Stimulated activated naive B cell treated with anti-CD40 and anti-IgM and Interleukin-4, amounts not matched to agents 10 μg/mL and 1 μg/mL and 100 μg/mL, for 72 hours (primary cell): ENCODE data around the gene SDK1.

ENCODE experiments used
- ATAC-seq, 2 donors: fragments of 150-1000 bp; cut with Tn5 transposase; replicated peaks; 2 replicates each; pipeline ENCODE4 v1.10.0; 2021; ENCODE audit warnings: moderate library complexity in 1 of 2
- DNase-seq: peaks from one replicate; pipeline ENCODE4 v3.0.0; 2021
- H3K27ac Mint-ChIP-seq: one replicate; pipeline ENCODE4 v1.8.0; 2022; ENCODE audit warnings: mild to moderate bottlenecking, mixed read lengths
- H3K27me3 Mint-ChIP-seq, 2 donors: one replicate each; pipeline ENCODE4 v1.8.0; 2022; ENCODE audit warnings: mixed read lengths in 2 of 2
- H3K36me3 Mint-ChIP-seq, 2 donors: one replicate each; pipeline ENCODE4 v1.8.0; 2022; ENCODE audit warnings: mixed read lengths in 2 of 2, mild to moderate bottlenecking in 1 of 2
- H3K4me1 Mint-ChIP-seq, 2 donors: one replicate each; pipeline ENCODE4 v1.8.0; 2022; ENCODE audit warnings: mixed read lengths in 2 of 2, mild to moderate bottlenecking in 1 of 2
- H3K4me3 Mint-ChIP-seq, 2 donors: one replicate each; pipeline ENCODE4 v1.8.0; 2022; ENCODE audit warnings: mild to moderate bottlenecking in 2 of 2, mixed read lengths in 2 of 2, moderate library complexity in 1 of 2
- H3K9me3 Mint-ChIP-seq, 2 donors: one replicate each; pipeline ENCODE4 v1.8.0; 2022; ENCODE audit warnings: mixed read lengths in 2 of 2, mild to moderate bottlenecking in 1 of 2

Gene SDK1

DNA sequence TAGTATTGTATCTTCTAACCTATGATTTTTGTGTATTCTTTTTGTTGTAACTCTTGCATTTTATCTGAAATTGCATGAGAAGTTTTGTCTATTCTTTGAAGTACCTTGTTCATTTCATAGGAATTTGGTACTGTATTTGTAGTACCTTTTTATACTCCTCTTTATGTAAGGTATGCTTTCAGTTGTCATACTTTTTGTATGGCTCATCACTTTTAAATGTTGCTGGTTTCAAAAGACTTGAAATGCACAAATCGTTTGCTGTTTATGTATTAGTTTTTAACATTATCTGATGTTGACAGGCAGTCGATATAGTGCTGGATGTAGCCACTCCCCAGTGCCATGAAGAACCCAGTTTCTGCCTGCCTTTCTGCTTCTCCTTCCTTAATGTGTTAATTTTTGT is 158.1 kb downstream of the SDK1 start:
- ATAC-seq: no peak
- H3K4me3 Mint-ChIP-seq: no peak overlapping the region
- H3K27ac Mint-ChIP-seq: no peak overlapping the region
- no peaks in the 10 kb centered on the region for H3K36me3 Mint-ChIP-seq
- H3K27me3 Mint-ChIP-seq: peaks cover 28 to 36% of the 10 kb centered on the region in 2 donors
- no peak for DNase-seq
- peaks cover 0 to 1% of the 10 kb centered on the region in 2 donors for H3K9me3 Mint-ChIP-seq
- no peaks in the 10 kb centered on the region for H3K4me1 Mint-ChIP-seq

DNA sequence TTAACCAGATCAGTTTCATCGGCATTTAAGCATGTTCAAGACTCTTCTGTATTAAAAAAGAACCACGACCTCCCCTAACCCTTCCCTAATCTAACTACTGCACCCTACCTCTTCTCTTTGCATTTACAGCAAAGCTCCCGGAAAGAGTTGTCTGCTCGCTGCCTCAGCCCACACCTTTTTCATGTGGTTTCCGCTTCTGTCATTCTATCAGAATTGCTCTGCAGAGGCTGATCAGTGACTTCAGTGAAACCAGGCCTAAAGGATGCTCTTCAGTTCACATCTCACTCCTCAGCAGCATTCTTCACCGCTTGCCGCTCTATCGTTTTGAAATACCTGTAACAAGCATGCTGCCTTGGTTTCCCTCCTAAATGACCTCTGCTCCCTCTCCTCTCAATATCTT is 160.9 kb downstream of the SDK1 start:
- Mint-ChIP-seq H3K36me3 (no peaks in the 10 kb centered on the region), H3K4me3 (no peak overlapping the region), H3K27me3 (peaks cover 27 to 39% of the 10 kb centered on the region in 2 donors), H3K27ac (no peak overlapping the region), H3K4me1 (no peaks in the 10 kb centered on the region), H3K9me3 (no peaks in the 10 kb centered on the region)
- DNase-seq: no peak
- ATAC-seq: no peak

DNA sequence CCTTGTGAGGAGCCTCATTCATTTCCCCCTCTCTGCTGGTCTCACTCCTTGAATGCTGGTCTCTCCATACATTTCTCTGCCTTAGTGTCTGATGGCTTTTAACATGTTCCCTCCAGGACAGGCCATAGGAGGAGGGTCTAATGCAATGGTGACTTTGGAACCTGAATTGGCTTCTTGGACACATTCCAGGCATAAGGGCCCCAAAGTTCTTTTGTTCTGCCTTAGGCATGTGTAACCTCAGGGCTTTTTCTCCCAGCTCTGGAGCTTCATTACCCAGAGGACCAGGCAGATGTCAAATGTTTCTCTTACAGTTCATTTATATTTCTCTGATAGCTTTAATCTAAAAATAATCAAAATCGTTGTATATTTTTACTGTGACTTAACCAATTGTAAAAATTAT is 162.6 kb downstream of the SDK1 start:
- Mint-ChIP-seq H3K27me3 (peaks cover 17 to 21% of the 10 kb centered on the region in 2 donors), H3K27ac (no peak overlapping the region), H3K9me3 (no peaks in the 10 kb centered on the region), H3K36me3 (no peaks in the 10 kb centered on the region), H3K4me3 (no peak overlapping the region), H3K4me1 (no peaks in the 10 kb centered on the region)
- ATAC-seq (no peak), DNase-seq (no peak)

DNA sequence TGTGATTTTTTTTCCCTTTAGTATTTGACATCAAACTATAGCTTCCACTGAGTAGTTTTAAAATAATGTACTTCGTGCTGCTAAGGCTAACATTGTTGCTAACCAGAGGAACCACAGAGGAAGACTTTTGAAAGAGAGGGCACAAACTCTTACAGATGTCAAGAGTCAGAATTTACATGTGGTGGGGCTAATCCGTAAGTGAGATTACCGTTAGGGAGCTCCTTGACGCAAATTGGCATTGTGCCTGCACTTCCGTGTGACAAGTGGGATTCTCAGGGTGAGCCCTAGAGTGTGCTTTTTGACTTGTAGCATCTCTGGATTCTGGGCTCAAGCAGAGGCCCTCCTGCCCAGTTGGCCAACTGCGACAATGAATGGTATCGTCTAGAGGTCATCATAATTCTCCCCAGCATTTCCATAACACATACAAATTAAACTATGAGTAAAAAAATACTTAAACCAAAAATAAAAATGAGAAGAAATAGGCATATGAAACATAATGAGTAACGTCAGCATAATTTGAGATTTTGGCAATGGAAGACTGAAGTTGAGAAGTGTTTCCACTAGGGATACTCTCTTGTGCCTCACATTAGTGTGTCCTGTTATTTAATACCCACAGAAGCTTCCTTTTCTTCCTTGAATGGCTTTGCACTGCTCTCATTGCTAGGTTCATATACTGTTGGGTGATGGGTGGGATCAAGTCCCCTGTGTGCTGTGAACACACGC is 164.0 kb downstream of the SDK1 start:
- ATAC-seq (no peak), DNase-seq (no peak)
- peaks cover 12 to 18% of the 10 kb centered on the region in 2 donors for H3K27me3 Mint-ChIP-seq
- H3K4me3 Mint-ChIP-seq: no peak overlapping the region
- no peak overlapping the region for H3K27ac Mint-ChIP-seq
- H3K9me3 Mint-ChIP-seq: no peaks in the 10 kb centered on the region
- H3K36me3 Mint-ChIP-seq: no peaks in the 10 kb centered on the region
- no peaks in the 10 kb centered on the region for H3K4me1 Mint-ChIP-seq

DNA sequence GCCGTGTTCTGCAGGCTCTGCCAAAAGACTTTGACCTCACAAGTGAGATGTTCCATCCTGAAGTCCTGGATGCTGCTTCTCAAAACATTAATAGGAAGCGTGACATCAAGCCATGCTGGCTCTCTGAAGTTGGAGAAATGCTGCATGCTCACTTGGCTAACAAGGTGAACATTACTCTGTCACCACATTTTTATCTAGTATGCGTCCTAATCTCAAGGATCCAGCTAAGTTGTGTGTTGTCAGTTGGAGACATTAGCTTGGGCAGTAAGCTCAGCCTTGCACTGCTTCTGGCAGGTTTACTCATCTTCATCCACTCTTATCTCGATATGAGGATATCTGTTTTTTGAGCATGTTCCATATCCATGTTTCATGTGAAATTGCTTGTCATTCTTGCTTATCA is 165.2 kb downstream of the SDK1 start:
- Mint-ChIP-seq H3K36me3 (no peaks in the 10 kb centered on the region), H3K9me3 (no peaks in the 10 kb centered on the region), H3K4me1 (no peaks in the 10 kb centered on the region), H3K4me3 (no peak overlapping the region), H3K27ac (no peak overlapping the region), H3K27me3 (peaks cover 12 to 19% of the 10 kb centered on the region in 2 donors)
- ATAC-seq (no peak), DNase-seq (no peak)

DNA sequence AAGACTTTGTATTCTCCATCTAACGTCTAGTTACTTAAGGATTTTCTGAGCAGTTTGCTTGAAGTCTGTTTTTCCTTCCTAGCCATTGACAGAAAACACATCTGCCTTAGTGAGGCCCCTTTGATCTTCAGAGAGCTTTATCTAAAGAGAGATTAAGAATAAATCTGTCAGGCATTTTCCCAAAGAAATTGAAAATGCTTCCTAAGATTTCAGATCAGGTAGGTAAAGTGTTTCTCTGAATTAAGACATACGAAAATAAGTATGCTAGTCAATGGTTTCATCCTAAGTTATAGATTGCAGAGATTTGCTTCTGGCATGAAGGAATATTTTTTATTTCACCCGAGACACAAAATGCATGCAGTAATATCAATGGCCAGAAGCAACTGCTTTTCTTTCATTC is 168.6 kb downstream of the SDK1 start:
- no peaks in the 10 kb centered on the region for H3K9me3 Mint-ChIP-seq
- H3K27ac Mint-ChIP-seq: no peak overlapping the region
- no peak overlapping the region for H3K4me3 Mint-ChIP-seq
- no peaks in the 10 kb centered on the region for H3K4me1 Mint-ChIP-seq
- ATAC-seq (no peak), DNase-seq (no peak)
- no peaks in the 10 kb centered on the region for H3K36me3 Mint-ChIP-seq
- peaks cover 0 to 12% of the 10 kb centered on the region in 2 donors for H3K27me3 Mint-ChIP-seq

DNA sequence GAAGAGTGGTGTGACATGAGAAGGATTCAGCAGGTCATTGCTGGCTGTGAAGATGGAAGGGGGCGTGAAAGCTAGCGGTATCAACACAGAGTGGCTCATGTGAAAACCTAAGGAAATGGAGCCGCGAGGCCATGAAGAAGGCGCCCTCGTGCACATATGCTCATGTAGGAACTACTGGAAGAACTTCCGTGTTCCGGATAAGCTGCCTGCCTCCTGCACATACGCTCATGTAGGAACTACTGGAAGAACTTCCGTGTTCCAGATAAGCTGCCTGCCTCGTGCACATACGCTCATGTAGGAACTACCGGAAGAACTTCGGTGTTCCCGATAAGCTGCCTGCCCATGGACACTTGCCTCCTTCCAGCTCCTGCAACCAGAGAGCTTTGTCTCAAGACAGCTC is 179.1 kb downstream of the SDK1 start:
- no peaks in the 10 kb centered on the region for H3K9me3 Mint-ChIP-seq
- H3K4me1 Mint-ChIP-seq: peaks cover 2 to 7% of the 10 kb centered on the region in 2 donors
- H3K27ac Mint-ChIP-seq: no peak overlapping the region
- DNase-seq: no peak
- no peaks in the 10 kb centered on the region for H3K36me3 Mint-ChIP-seq
- H3K27me3 Mint-ChIP-seq: peaks cover 13 to 14% of the 10 kb centered on the region in 2 donors
- H3K4me3 Mint-ChIP-seq: no peak overlapping the region
- ATAC-seq: no peak

DNA sequence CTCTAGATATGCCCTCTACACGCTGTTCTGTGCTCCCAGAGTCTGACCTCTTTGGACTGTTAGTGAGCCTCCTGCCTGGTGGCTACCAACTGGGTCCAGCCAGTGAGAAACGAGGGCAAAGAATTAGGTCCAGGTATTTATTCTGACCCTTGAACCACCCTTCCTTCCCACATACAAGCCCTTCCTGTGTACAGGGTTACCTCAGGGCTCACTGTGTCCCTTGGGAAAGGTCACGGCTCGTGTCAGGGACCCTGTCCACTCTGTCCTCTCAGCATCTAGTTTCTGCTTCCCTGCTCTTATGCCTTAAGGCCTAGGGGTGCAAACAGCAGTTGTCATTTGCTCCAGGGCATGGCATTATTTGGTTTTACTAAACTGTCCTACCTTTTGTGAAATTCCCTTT is 180.4 kb downstream of the SDK1 start:
- H3K9me3 Mint-ChIP-seq: no peaks in the 10 kb centered on the region
- ATAC-seq (no peak), DNase-seq (no peak)
- no peak overlapping the region for H3K27ac Mint-ChIP-seq
- H3K27me3 Mint-ChIP-seq: peaks cover 13% of the 10 kb centered on the region in 2 donors
- no peak overlapping the region for H3K4me3 Mint-ChIP-seq
- H3K36me3 Mint-ChIP-seq: no peaks in the 10 kb centered on the region
- peaks cover 2 to 7% of the 10 kb centered on the region in 2 donors for H3K4me1 Mint-ChIP-seq

DNA sequence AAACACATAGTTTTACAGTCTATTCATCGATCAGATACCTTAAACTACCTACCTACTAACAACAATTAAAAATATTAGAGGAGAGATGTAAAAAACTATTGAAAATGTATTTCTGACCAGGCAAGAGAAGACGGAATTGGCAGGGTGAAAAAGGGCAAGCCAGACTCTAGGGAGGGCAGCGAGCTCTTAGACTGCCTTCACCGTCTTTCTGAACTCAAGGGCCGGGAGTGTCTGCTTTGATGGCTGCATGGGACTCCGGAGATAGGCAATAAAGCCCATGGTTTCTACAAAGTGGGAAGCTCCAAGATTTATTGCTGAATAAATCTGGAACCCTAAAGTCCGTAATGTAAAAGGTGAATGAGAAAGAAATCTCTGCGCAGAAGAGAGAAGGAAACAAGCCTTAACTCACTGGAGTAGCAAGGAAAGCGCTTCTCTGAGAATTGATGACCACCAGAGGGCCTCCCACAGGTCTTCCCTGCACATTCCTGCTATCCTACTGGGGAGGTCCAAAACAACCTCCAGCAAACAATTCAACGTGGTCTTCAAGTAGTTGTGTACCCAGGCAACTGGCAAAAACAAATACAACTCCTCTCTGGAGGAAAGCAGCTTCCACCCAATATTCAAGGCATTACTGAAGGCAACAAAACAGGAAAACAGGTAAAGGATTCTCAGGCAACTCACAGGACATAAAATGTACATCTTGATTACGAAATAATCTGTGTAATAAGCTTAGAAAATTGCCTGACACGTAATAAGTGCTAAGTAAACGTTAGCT is 181.3 kb downstream of the SDK1 start:
- Mint-ChIP-seq H3K4me3 (no peak overlapping the region), H3K27me3 (peaks cover 13 to 16% of the 10 kb centered on the region in 2 donors), H3K4me1 (peaks cover 2 to 7% of the 10 kb centered on the region in 2 donors), H3K9me3 (no peaks in the 10 kb centered on the region), H3K27ac (no peak overlapping the region), H3K36me3 (no peaks in the 10 kb centered on the region)
- ATAC-seq (no peak), DNase-seq (no peak)

DNA sequence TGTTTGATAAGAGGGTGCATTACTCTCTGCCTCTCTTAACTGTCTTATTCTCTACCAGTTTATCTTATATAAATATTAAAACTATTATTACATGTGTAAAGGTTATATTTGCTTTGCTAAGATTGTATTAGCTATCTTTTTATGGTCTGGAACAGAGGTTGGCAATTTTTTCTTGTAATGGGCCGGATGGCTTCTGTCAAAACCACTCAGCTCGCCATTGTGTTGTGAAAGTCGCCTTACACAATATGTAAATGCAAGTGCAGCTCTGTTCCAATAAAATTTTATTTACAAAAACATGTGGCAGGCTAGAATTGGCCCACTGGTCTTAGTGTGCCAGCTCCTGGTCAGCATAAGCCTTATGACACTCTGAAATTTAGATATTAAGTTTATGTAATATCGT is 185.8 kb downstream of the SDK1 start:
- Mint-ChIP-seq H3K36me3 (no peaks in the 10 kb centered on the region), H3K4me1 (peaks cover 2 to 7% of the 10 kb centered on the region in 2 donors), H3K27me3 (peaks cover 14 to 21% of the 10 kb centered on the region in 2 donors)

DNA sequence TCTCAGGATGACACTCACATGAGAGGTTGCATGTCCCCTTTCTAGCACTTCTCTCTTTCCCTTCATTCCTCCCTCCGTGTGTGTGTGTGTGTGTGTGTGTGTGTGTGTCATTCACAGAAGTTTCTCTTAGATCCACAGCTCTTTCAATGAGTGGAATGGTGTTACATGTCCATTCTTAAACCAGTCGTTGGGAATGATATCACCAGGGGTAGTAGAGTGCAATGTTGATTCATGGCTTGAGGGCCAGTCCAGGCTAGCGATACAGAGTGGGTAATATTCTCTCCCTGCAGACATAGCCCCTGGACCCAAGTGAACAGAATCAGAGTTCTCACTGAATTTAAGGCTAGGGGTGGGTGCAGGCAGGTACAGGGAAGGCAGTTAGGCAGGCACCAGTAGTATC is 187.8 kb downstream of the SDK1 start:
- no peak for ATAC-seq
- Mint-ChIP-seq H3K27me3 (peaks cover 14 to 21% of the 10 kb centered on the region in 2 donors), H3K4me3 (no peak overlapping the region)

More for the DNA sequence above, 185.8 kb downstream of the SDK1 start:
- no peaks in the 10 kb centered on the region for H3K9me3 Mint-ChIP-seq
- no peak overlapping the region for H3K4me3 Mint-ChIP-seq
- no peak for DNase-seq
- no peak overlapping the region for H3K27ac Mint-ChIP-seq
- ATAC-seq: no peak

DNA sequence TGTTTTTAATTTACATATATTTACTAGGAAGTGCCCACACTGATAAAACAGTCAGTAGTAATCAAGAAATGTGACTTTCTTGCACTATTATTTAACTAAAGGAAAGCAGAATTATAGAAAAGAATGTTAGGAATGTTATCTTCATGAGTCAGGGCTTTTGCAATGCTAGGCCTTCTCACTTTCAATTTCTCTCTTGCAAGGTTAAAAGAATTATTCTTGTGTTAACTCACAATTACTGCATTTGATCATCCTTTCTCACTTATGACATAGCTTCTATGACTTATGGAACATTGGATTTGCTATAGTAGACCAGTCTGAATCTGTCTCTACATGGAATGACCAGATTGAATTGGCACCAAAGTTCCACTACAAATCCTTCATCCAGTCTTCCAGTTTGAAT is 192.4 kb downstream of the SDK1 start:
- peaks cover 7 to 10% of the 10 kb centered on the region in 2 donors for H3K27me3 Mint-ChIP-seq
- peaks cover 0 to 2% of the 10 kb centered on the region in 2 donors for H3K4me1 Mint-ChIP-seq
- H3K27ac Mint-ChIP-seq: no peak overlapping the region
- H3K4me3 Mint-ChIP-seq: no peak overlapping the region
- peaks cover 0 to under 1% of the 10 kb centered on the region in 2 donors for H3K9me3 Mint-ChIP-seq
- ATAC-seq: no peak
- no peak for DNase-seq
- H3K36me3 Mint-ChIP-seq: no peaks in the 10 kb centered on the region

More for the DNA sequence above, 187.8 kb downstream of the SDK1 start:
- Mint-ChIP-seq H3K27ac (no peak overlapping the region), H3K9me3 (no peaks in the 10 kb centered on the region), H3K4me1 (no peaks in the 10 kb centered on the region), H3K36me3 (no peaks in the 10 kb centered on the region)
- DNase-seq: no peak

DNA sequence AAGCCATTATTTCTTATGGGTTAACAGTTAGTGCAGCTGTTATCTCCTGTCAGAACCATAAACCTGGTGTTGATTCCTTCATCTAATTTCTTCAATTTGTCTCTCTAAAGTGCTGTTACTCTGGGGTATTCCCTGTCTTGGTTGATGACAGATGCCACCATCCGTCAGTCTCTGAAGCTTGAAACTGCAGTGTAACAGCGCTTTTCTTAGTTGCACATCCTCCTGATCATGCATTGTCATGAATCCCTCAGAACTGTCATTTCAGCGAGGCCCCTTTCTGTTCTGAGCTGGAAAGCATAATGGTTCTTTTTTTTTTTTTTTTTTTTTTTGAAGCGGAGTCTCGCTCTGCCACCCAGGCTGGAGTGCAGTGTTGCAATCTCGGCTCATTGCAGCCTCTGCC is 193.9 kb downstream of the SDK1 start:
- no peak overlapping the region for H3K27ac Mint-ChIP-seq
- ATAC-seq: no peak
- peaks cover 0 to 2% of the 10 kb centered on the region in 2 donors for H3K4me1 Mint-ChIP-seq

DNA sequence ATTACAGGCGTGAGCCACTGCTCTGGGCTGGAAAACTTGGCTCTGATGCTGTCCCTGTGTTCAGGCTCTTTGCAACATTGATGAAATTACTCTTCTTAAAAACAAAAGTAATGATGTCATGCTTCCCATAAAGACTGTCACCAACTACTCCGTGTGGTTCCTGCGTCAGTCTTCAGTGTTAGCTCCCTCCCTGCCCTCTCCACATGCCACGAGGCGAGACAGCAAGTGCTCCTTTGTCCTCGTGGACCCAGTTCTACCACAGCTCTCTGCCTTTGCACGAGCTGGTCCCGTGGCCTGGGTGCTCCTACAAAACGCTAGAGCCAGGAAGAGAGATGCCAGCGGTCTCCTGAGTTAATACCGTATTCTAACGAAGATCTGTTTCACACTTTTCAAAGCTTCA is 194.5 kb downstream of the SDK1 start:
- peaks cover 5 to 11% of the 10 kb centered on the region in 2 donors for H3K36me3 Mint-ChIP-seq
- H3K4me3 Mint-ChIP-seq: no peak overlapping the region
- H3K27me3 Mint-ChIP-seq: peaks cover 7 to 20% of the 10 kb centered on the region in 2 donors
- no peak for DNase-seq
- peaks cover 14 to 15% of the 10 kb centered on the region in 2 donors for H3K9me3 Mint-ChIP-seq
- H3K4me1 Mint-ChIP-seq: peaks cover 0 to 2% of the 10 kb centered on the region in 2 donors
- no peak overlapping the region for H3K27ac Mint-ChIP-seq
- no peak for ATAC-seq

More for the DNA sequence above, 193.9 kb downstream of the SDK1 start:
- peaks cover 7 to 17% of the 10 kb centered on the region in 2 donors for H3K27me3 Mint-ChIP-seq
- no peak for DNase-seq
- peaks cover 5% of the 10 kb centered on the region in 2 donors for H3K36me3 Mint-ChIP-seq
- peaks cover 8 to 10% of the 10 kb centered on the region in 2 donors for H3K9me3 Mint-ChIP-seq
- no peak overlapping the region for H3K4me3 Mint-ChIP-seq

DNA sequence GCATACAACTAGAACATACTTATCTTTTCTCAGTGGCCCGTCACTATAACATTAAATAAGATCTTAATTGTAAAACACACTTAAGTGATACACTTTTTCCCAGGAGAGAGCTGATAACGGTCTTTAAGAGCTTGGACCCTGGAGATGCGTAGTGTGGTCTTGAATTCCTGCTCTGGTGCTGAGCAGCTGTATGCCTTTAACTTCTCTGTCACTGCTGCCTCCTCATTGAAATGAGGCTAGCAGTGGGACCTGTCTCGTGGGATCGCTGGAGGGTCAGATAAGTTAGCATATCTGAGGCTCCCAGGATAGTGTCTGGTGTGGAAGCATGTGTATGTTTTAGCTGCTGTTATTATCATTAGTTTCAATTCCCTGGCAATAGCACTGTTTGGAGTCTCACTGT is 194.9 kb downstream of the SDK1 start:
- Mint-ChIP-seq H3K4me3 (no peak overlapping the region), H3K27ac (no peak overlapping the region), H3K36me3 (peaks cover 5 to 12% of the 10 kb centered on the region in 2 donors)

More for the DNA sequence above, 194.9 kb downstream of the SDK1 start:
- peaks cover 7 to 20% of the 10 kb centered on the region in 2 donors for H3K27me3 Mint-ChIP-seq
- peaks cover 16 to 17% of the 10 kb centered on the region in 2 donors for H3K9me3 Mint-ChIP-seq
- peaks cover 0 to 2% of the 10 kb centered on the region in 2 donors for H3K4me1 Mint-ChIP-seq
- no peak for ATAC-seq
- no peak for DNase-seq
